Stimulated activated CD8-positive, alpha-beta memory T cell treated with anti-CD3 and anti-CD28 coated beads, Interleukin-4, amount 100 ng/mL, for 24 hours (primary cell): ENCODE data around the gene SLC25A28.

ENCODE experiments used
- DNase-seq: peaks from one replicate; pipeline ENCODE4 v3.0.0-alpha.2; 2020; ENCODE audit warnings: low read depth

SLC25A28 gene

GRCh38 chr10:99590799-99591198 is 29.4 kb downstream of the SLC25A28 start:
- DNase-seq = no peak

- no peak for DNase-seq
Measured at GRCh38 chr10:99583687-99584086, 36.6 kb downstream of the SLC25A28 start.

- no peak for DNase-seq
Measured at GRCh38 chr10:99582255-99582770, 37.9 kb downstream of the SLC25A28 start.

- no peak for DNase-seq
Measured at GRCh38 chr10:99579971-99580370, 40.3 kb downstream of the SLC25A28 start.

- DNase-seq = no peak
Measured at GRCh38 chr10:99573790-99574189, 46.4 kb downstream of the SLC25A28 start.

GRCh38 chr10:99571816-99572215 is 48.4 kb downstream of the SLC25A28 start:
- no peak for DNase-seq

- DNase-seq = no peak
Measured at GRCh38 chr10:99569961-99570360, 50.3 kb downstream of the SLC25A28 start.

GRCh38 chr10:99569253-99569939 is 50.8 kb downstream of the SLC25A28 start:
- no peak for DNase-seq

- DNase-seq = no peak
Measured at GRCh38 chr10:99565166-99565565, 55.1 kb downstream of the SLC25A28 start.

GRCh38 chr10:99564361-99564760 is 55.9 kb downstream of the SLC25A28 start:
- no peak for DNase-seq

- no peak for DNase-seq
Measured at GRCh38 chr10:99562631-99563030, 57.6 kb downstream of the SLC25A28 start.
